Measurements from ENCODE around the gene TFIP11. TPM values are rescaled to one million over a fixed set of nuclear protein-coding genes. Genes with fewer than 3 reads are reported as not detected.

The TFIP11 gene
- total and polyA plus RNA-seq, 7 donors = 28.8 to 56.1 (median 36.8) TPM

GRCh38 chr22:26453812-26454500 is 58.3 kb downstream of the TFIP11 start:
- no peaks in the 10 kb centered on the region for H3K27me3 ChIP-seq (ENCODE audit: insufficient read depth in 3 of 3, low read length in 2 of 3)
- no peaks in the 10 kb centered on the region for H3K9me3 ChIP-seq
- ATAC-seq = peak in 1 of 4 donors; percentile 35
- TF ChIP-seq CTCF (IDR thresholded peaks at IDR 0.05) = no peak
- H3K27ac ChIP-seq = no peak overlapping the region
- H3K36me3 ChIP-seq (ENCODE audit: insufficient read depth in 1 of 2, low read depth in 1 of 2) = peaks cover 2 to 76% of the 10 kb centered on the region in 2 donors
- 70 to 80% (median 71%) methylated on average over 5 of the region's 5 CpGs for WGBS, 3 donors
- H3K4me1 ChIP-seq = no peaks in the 10 kb centered on the region
- intact Hi-C loops (cut with DNase I) = no loop called here
- no peak overlapping the region for H3K4me3 ChIP-seq
- no peak for DNase-seq

- 48 to 54% (median 48%) methylated on average over 9 of the region's 9 CpGs for WGBS, 3 donors
- Histone ChIP-seq H3K9me3 (no peaks in the 10 kb centered on the region), H3K36me3 (ENCODE audit: insufficient read depth in 1 of 2, low read depth in 1 of 2) (peaks cover 0 to 72% of the 10 kb centered on the region in 2 donors), H3K27ac (no peak overlapping the region), H3K4me3 (no peak overlapping the region), H3K27me3 (ENCODE audit: insufficient read depth in 3 of 3, low read length in 2 of 3) (no peaks in the 10 kb centered on the region), H3K4me1 (no peaks in the 10 kb centered on the region)
- DNase-seq = no peak
- peak in 3 of 4 donors; percentile 29 to 68 (median 39) for ATAC-seq
- intact Hi-C loops (cut with DNase I) = no loop called here
- no peak for TF ChIP-seq CTCF (IDR thresholded peaks at IDR 0.05)
These were observed 59.1 kb downstream of the TFIP11 start for GRCh38 chr22:26453216-26453615.

GRCh38 chr22:26452236-26453016 is 59.8 kb downstream of the TFIP11 start:
- Histone ChIP-seq H3K36me3 (ENCODE audit: insufficient read depth in 1 of 2, low read depth in 1 of 2) (peaks cover 0 to 64% of the 10 kb centered on the region in 2 donors), H3K27me3 (ENCODE audit: insufficient read depth in 3 of 3, low read length in 2 of 3) (no peaks in the 10 kb centered on the region)
- whole genome bisulfite sequencing, 3 donors = 87 to 90% (median 87%) methylated on average over 23 of the region's 23 CpGs

GRCh38 chr22:26450453-26451185 is 61.7 kb downstream of the TFIP11 start:
- Histone ChIP-seq H3K36me3 (ENCODE audit: insufficient read depth in 1 of 2, low read depth in 1 of 2) (peaks cover 0 to 46% of the 10 kb centered on the region in 2 donors), H3K4me1 (no peaks in the 10 kb centered on the region), H3K9me3 (no peaks in the 10 kb centered on the region), H3K27me3 (ENCODE audit: insufficient read depth in 3 of 3, low read length in 2 of 3) (no peaks in the 10 kb centered on the region), H3K27ac (no peak overlapping the region), H3K4me3 (no peak overlapping the region)
- no peak for DNase-seq
- WGBS, 3 donors = 84 to 89% (median 84%) methylated on average over 9 of the region's 9 CpGs
- no peak for ATAC-seq
- TF ChIP-seq CTCF (IDR thresholded peaks at IDR 0.05) = no peak
- intact Hi-C loops (cut with DNase I) = no loop called here

More at GRCh38 chr22:26452236-26453016, 59.8 kb downstream of the TFIP11 start:
- no peak overlapping the region for H3K4me3 ChIP-seq
- H3K4me1 ChIP-seq = no peaks in the 10 kb centered on the region
- H3K27ac ChIP-seq = no peak overlapping the region
- ATAC-seq (no peak), DNase-seq (no peak)
- intact Hi-C loops (cut with DNase I) = no loop called here
- no peaks in the 10 kb centered on the region for H3K9me3 ChIP-seq
- no peak for TF ChIP-seq CTCF (IDR thresholded peaks at IDR 0.05)
